Large intestine (tissue), 3 donors: ENCODE measurements around the gene TMEM45B. TPM values are rescaled to one million over a fixed set of nuclear protein-coding genes. Genes with fewer than 3 reads are reported as not detected.
"Not testable (repeated sequence)": the region's sequence is repeated elsewhere in the genome, so short reads cannot be mapped to it uniquely, and the experiment has no call there.

Experiments
- DNase-seq, 2 donors: peaks; one replicate each; pipeline versions ENCODE4 v3.0.0 to v3.0.0-alpha.2; 2013
- H3K27ac ChIP-seq: one replicate; pipeline ENCODE4 v1.5.1; 2013; ENCODE audit warnings: low read length
- H3K27me3 ChIP-seq: 2 replicates; pipeline ENCODE4 v1.6.1; 2013; ENCODE audit warnings: low read length; ENCODE audit not compliant: control insufficient read depth, insufficient read depth
- H3K36me3 ChIP-seq: 2 replicates; pipeline ENCODE4 v1.6.1; 2013; ENCODE audit warnings: low read length; ENCODE audit not compliant: control insufficient read depth, insufficient read depth
- H3K4me1 ChIP-seq: one replicate; pipeline ENCODE4 v1.6.1; 2013; ENCODE audit warnings: low read length; ENCODE audit not compliant: control insufficient read depth, insufficient read depth
- H3K4me3 ChIP-seq: one replicate; pipeline ENCODE4 v1.5.1; 2013; ENCODE audit warnings: low read length
- H3K9me3 ChIP-seq: one replicate; pipeline ENCODE4 v1.6.1; 2013; ENCODE audit warnings: mild to moderate bottlenecking, low read depth, low read length, moderate library complexity; ENCODE audit not compliant: control insufficient read depth
- WGBS: methylation state at CpG from one replicate; pipeline ENCODE4 v1.1.5; 2013; ENCODE audit warnings: low lambda C conversion rate; ENCODE audit not compliant: insufficient coverage; 5-methylcytosine and 5-hydroxymethylcytosine counted together
- polyA plus RNA-seq: library from polyadenylated mRNA; unstranded; fragments of 120-200 nt; gene quantifications from one replicate; pipeline ENCODE4 v1.2.1, GENCODE V29; 2013

TMEM45B gene
- polyA plus RNA-seq, 1 donor: 247 TPM

- Histone ChIP-seq H3K4me1 (peaks cover 18% of the 10 kb centered on the region), H3K27ac (peak overlapping the region; percentile 74), H3K36me3 (peaks cover 16% of the 10 kb centered on the region)
- not testable (repeated sequence) for H3K9me3 ChIP-seq, H3K4me3 ChIP-seq, H3K27me3 ChIP-seq, DNase-seq
- no CpG with 5 or more reads among the region's 3 CpGs for WGBS
Observed at GRCh38 chr11:129847361-129847760, 31.7 kb downstream of the TMEM45B start.

- no peak overlapping the region for H3K27ac ChIP-seq
- no peaks in the 10 kb centered on the region for H3K27me3 ChIP-seq
- H3K4me3 ChIP-seq: no peak overlapping the region
- peaks cover 32% of the 10 kb centered on the region for H3K4me1 ChIP-seq
- 86% methylated on average over 2 of the region's 15 CpGs for WGBS
- peaks cover 34% of the 10 kb centered on the region for H3K36me3 ChIP-seq
- no peak for DNase-seq
- peaks cover 4% of the 10 kb centered on the region for H3K9me3 ChIP-seq
Observed at GRCh38 chr11:129849447-129850130, 33.9 kb downstream of the TMEM45B start.

- Histone ChIP-seq H3K27me3 (no peaks in the 10 kb centered on the region), H3K4me1 (peaks cover 20% of the 10 kb centered on the region), H3K27ac (no peak overlapping the region), H3K9me3 (peaks cover 4% of the 10 kb centered on the region), H3K4me3 (no peak overlapping the region), H3K36me3 (peaks cover 56% of the 10 kb centered on the region)
- 63% methylated on average over 3 of the region's 15 CpGs for WGBS
- no peak for DNase-seq
Observed at GRCh38 chr11:129852125-129852740, 36.6 kb downstream of the TMEM45B start.

GRCh38 chr11:129853518-129854231 is 38.0 kb downstream of the TMEM45B start:
- H3K4me1 ChIP-seq: peaks cover 16% of the 10 kb centered on the region
- peaks cover 67% of the 10 kb centered on the region for H3K36me3 ChIP-seq
- peak; percentile 66 to 81 for DNase-seq
- H3K9me3 ChIP-seq: no peaks in the 10 kb centered on the region
- no peak overlapping the region for H3K4me3 ChIP-seq
- peak overlapping the region; percentile 46 for H3K27ac ChIP-seq
- no peaks in the 10 kb centered on the region for H3K27me3 ChIP-seq
- WGBS: no CpG with 5 or more reads among the region's 10 CpGs

GRCh38 chr11:129854232-129854805 is 38.7 kb downstream of the TMEM45B start:
- Histone ChIP-seq H3K27me3 (no peaks in the 10 kb centered on the region), H3K27ac (peak overlapping the region; percentile 46), H3K4me3 (no peak overlapping the region), H3K4me1 (peaks cover 14% of the 10 kb centered on the region), H3K9me3 (no peaks in the 10 kb centered on the region), H3K36me3 (peaks cover 67% of the 10 kb centered on the region)
- 93% methylated on average over 3 of the region's 7 CpGs for WGBS
- DNase-seq: no peak

- H3K27me3 ChIP-seq: no peaks in the 10 kb centered on the region
- no peak overlapping the region for H3K4me3 ChIP-seq
- no peak overlapping the region for H3K27ac ChIP-seq
- H3K4me1 ChIP-seq: peaks cover 14% of the 10 kb centered on the region
- peaks cover 70% of the 10 kb centered on the region for H3K36me3 ChIP-seq
- WGBS: no CpG with 5 or more reads among the region's 11 CpGs
- no peaks in the 10 kb centered on the region for H3K9me3 ChIP-seq
- DNase-seq: no peak
Observed at GRCh38 chr11:129855086-129855485, 39.4 kb downstream of the TMEM45B start.

- peaks cover 14% of the 10 kb centered on the region for H3K4me1 ChIP-seq
- H3K4me3 ChIP-seq: no peak overlapping the region
- no peak for DNase-seq
- no peak overlapping the region for H3K27ac ChIP-seq
- no peaks in the 10 kb centered on the region for H3K9me3 ChIP-seq
- no CpG with 5 or more reads among the region's 8 CpGs for WGBS
- H3K27me3 ChIP-seq: no peaks in the 10 kb centered on the region
- peaks cover 71% of the 10 kb centered on the region for H3K36me3 ChIP-seq
Observed at GRCh38 chr11:129856036-129856435, 40.4 kb downstream of the TMEM45B start.

GRCh38 chr11:129861702-129862522 is 46.3 kb downstream of the TMEM45B start:
- H3K36me3 ChIP-seq: peaks cover 58% of the 10 kb centered on the region
- peak overlapping the region; percentile 78 for H3K27ac ChIP-seq
- peak; percentile 88 to 91 for DNase-seq
- H3K4me1 ChIP-seq: peaks cover 22% of the 10 kb centered on the region
- H3K27me3 ChIP-seq: no peaks in the 10 kb centered on the region
- H3K4me3 ChIP-seq: no peak overlapping the region
- no peaks in the 10 kb centered on the region for H3K9me3 ChIP-seq
- no CpG with 5 or more reads among the region's 16 CpGs for WGBS

- Histone ChIP-seq H3K9me3 (no peaks in the 10 kb centered on the region), H3K27ac (no peak overlapping the region), H3K4me3 (no peak overlapping the region), H3K27me3 (no peaks in the 10 kb centered on the region), H3K4me1 (peaks cover 23% of the 10 kb centered on the region), H3K36me3 (peaks cover 56% of the 10 kb centered on the region)
- DNase-seq: no peak
- WGBS: no CpG with 5 or more reads among the region's 5 CpGs
Observed at GRCh38 chr11:129864811-129865210, 49.2 kb downstream of the TMEM45B start.

GRCh38 chr11:129865701-129866100 is 50.1 kb downstream of the TMEM45B start:
- no peak for DNase-seq
- Histone ChIP-seq H3K9me3 (no peaks in the 10 kb centered on the region), H3K27me3 (no peaks in the 10 kb centered on the region), H3K4me1 (peaks cover 23% of the 10 kb centered on the region), H3K27ac (peak overlapping the region; percentile 44), H3K4me3 (no peak overlapping the region), H3K36me3 (peaks cover 60% of the 10 kb centered on the region)
- no CpG with 5 or more reads among the region's 4 CpGs for WGBS
